ENCODE measurements around the gene REEP2. TPM values are rescaled to one million over a fixed set of nuclear protein-coding genes. Genes with fewer than 3 reads are reported as not detected.

The REEP2 gene
- total RNA-seq, 1 experiment from 2014 or later = 49.0 TPM

DNA sequence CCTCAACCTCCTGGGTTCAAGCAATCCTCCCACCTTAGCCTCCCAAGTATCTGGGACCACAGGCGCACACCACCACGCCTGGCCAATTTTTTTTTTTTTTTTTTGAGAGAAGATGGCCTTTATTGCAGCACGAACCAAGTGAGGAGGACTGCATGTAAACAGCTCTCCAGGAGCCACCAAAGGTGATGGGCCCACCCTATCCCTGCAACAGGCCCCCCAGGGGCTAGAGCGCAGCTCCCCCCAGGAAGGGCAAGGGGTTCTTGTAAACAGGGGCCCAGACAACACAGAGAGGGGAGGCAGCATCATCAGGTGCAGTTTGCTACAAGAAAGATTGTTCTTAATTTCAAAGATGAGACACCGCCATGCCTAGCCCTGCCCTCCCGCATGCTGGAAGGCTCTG lies 13.9 kb downstream of the REEP2 start:
- no peak overlapping the region for H3K27ac ChIP-seq (ENCODE audit: insufficient read length, low read depth, low read length)
- H3K56ac ChIP-seq (ENCODE audit: insufficient read length, low read depth, low read length) = no peak overlapping the region
- H3K4me3 Mint-ChIP-seq = no peak overlapping the region
- no peaks in the 10 kb centered on the region; a peak in 1 of 7 replicates for H3K36me3 Mint-ChIP-seq (ENCODE audit: insufficient read depth in 1 of 3, low read depth in 3 of 3)
- no peak overlapping the region for H2AFZ ChIP-seq (ENCODE audit: low read length)
- H2BK5ac ChIP-seq (ENCODE audit: insufficient read length, low read length) = no peak overlapping the region
- H3K27ac Mint-ChIP-seq = no peak overlapping the region
- WGBS (ENCODE audit: extremely low coverage, insufficient read length, low lambda C conversion rate) = no CpG with 5 or more reads among the region's 6 CpGs
- no peak overlapping the region for H2AK5ac ChIP-seq (ENCODE audit: insufficient read length, low read length)
- H3K27me3 ChIP-seq (ENCODE audit: insufficient read depth, low read length) = no peaks in the 10 kb centered on the region
- no peaks in the 10 kb centered on the region for H3K79me1 ChIP-seq (ENCODE audit: insufficient read depth, low read depth, low read length, poor library complexity, severe bottlenecking)
- no peak for DNase-seq
- H3K14ac ChIP-seq (ENCODE audit: insufficient read depth, low read length) = no peak overlapping the region
- no peaks in the 10 kb centered on the region for H4K20me1 ChIP-seq (ENCODE audit: control insufficient read depth, insufficient read depth, insufficient read length)
- peaks cover 4% of the 10 kb centered on the region; the same call in 1 of the 2 replicates for H3K27me3 Mint-ChIP-seq (ENCODE audit: low read depth)
- H3K9me3 ChIP-seq (ENCODE audit: control insufficient read depth, low read depth, low read length) = no peaks in the 10 kb centered on the region
- H3K79me2 ChIP-seq (ENCODE audit: insufficient read depth, low read length) = no peaks in the 10 kb centered on the region
- no peak overlapping the region for H3K4me2 ChIP-seq (ENCODE audit: insufficient read depth, insufficient read length, low read length)
- no peaks in the 10 kb centered on the region for H3K23me2 ChIP-seq (ENCODE audit: insufficient read length, low read depth, low read length, poor library complexity, severe bottlenecking)
- H2BK12ac ChIP-seq (ENCODE audit: insufficient read length, low read depth, low read length) = no peak overlapping the region
- H3K4ac ChIP-seq (ENCODE audit: low read depth, low read length) = no peak overlapping the region
- no peaks in the 10 kb centered on the region; the same call in 1 of the 2 replicates for H3K4me1 ChIP-seq (ENCODE audit: insufficient read depth, low read length)
- no peak overlapping the region for H3T11ph ChIP-seq (ENCODE audit: low read length)
- TF ChIP-seq, protein P1, sequence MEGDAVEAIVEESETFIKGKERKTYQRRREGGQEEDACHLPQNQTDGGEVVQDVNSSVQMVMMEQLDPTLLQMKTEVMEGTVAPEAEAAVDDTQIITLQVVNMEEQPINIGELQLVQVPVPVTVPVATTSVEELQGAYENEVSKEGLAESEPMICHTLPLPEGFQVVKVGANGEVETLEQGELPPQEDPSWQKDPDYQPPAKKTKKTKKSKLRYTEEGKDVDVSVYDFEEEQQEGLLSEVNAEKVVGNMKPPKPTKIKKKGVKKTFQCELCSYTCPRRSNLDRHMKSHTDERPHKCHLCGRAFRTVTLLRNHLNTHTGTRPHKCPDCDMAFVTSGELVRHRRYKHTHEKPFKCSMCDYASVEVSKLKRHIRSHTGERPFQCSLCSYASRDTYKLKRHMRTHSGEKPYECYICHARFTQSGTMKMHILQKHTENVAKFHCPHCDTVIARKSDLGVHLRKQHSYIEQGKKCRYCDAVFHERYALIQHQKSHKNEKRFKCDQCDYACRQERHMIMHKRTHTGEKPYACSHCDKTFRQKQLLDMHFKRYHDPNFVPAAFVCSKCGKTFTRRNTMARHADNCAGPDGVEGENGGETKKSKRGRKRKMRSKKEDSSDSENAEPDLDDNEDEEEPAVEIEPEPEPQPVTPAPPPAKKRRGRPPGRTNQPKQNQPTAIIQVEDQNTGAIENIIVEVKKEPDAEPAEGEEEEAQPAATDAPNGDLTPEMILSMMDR (conservative IDR thresholded peaks at IDR 0.05) = no peak
- H3K18ac ChIP-seq (ENCODE audit: insufficient read length, low read depth, low read length) = no peak overlapping the region
- H3K23ac ChIP-seq (ENCODE audit: insufficient read length, low read depth, low read length) = no peak overlapping the region
- H4K91ac ChIP-seq (ENCODE audit: insufficient read length, low read depth, low read length) = no peak overlapping the region
- peaks cover 36 to 52% of the 10 kb centered on the region in 2 experiments for H3K4me1 Mint-ChIP-seq
- H2BK15ac ChIP-seq (ENCODE audit: low read depth, low read length) = no peak overlapping the region
- no peak overlapping the region for H4K8ac ChIP-seq (replicated peaks; ENCODE audit: insufficient read length, low read depth, low read length)
- H3K9ac ChIP-seq (ENCODE audit: extremely low read depth, insufficient read length, low read length) = no peak overlapping the region
- H2BK20ac ChIP-seq (ENCODE audit: low read depth, low read length, poor library complexity, severe bottlenecking) = no peak overlapping the region
- H4K5ac ChIP-seq (ENCODE audit: insufficient read length, low read depth, low read length) = no peak overlapping the region
- no peak overlapping the region for H2BK120ac ChIP-seq (ENCODE audit: low read depth, low read length, poor library complexity, severe bottlenecking)
- H3K9me3 Mint-ChIP-seq = no peaks in the 10 kb centered on the region

All from H9 (cell line).